HepG2 (cell line): Measurements from ENCODE around the gene KRT15.

Experiments
- ESRRA ChIP-seq: sonication (generic); formaldehyde crosslinking; IDR thresholded peaks from 2 replicates; pipeline ENCODE4 v1.5.1; 2020; ENCODE audit warnings: mild to moderate bottlenecking, low read depth, missing genetic modification reagents
- GPBP1L1 ChIP-seq: sonication (generic); formaldehyde crosslinking; IDR thresholded peaks from 2 replicates; pipeline ENCODE4 v1.5.0; 2020; ENCODE audit warnings: mild to moderate bottlenecking, missing genetic modification reagents
- KLF12 ChIP-seq: sonication (generic); formaldehyde crosslinking; IDR thresholded peaks from 2 replicates; pipeline ENCODE4 v1.4.0; 2020; ENCODE audit warnings: missing genetic modification reagents, borderline replicate concordance
- UBTF ChIP-seq: sonication (generic); formaldehyde crosslinking; IDR thresholded peaks from 2 replicates; pipeline ENCODE4 v1.4.0; 2020; ENCODE audit warnings: mild to moderate bottlenecking, missing genetic modification reagents

- TF ChIP-seq UBTF (no peak), GPBP1L1 (no peak), KLF12 (CRISPR knock-in tag) (no peak), ESRRA (CRISPR knock-in tag) (no peak)
These were observed 50.3 kb downstream of the KRT15 start for GRCh38 chr17:41468346-41468745.
